HG03378 (cell line): Measurements from ENCODE around the gene LNX1.

Experiments
- ATAC-seq: cut with Tn5 transposase; IDR thresholded peaks from one replicate; pipeline ENCODE4 v1.9.1; 2021; ENCODE audit warnings: mild to moderate bottlenecking, moderate library complexity; ENCODE audit not compliant: unreplicated experiment

The LNX1 gene

DNA sequence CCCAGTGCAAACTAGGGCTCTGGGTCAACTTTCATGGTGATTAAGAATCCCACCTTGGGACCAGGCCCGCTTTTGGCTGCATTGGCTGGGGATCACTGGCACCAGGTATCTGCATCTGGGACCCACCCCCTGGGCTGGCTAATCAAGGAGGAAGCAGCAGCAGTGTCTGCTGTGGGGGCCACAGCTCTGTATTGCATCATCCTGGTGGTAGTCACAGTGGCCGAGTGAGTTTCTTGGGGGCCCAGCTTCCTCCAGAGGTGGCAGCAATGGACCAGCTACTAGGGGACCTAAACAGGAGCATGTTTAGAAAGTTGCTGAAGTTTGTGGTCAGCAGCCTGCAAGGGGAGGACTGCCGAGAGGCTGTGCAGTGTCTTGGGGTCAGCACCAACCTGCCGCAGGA is 15.7 kb downstream of the LNX1 start:
- no peak for ATAC-seq

DNA sequence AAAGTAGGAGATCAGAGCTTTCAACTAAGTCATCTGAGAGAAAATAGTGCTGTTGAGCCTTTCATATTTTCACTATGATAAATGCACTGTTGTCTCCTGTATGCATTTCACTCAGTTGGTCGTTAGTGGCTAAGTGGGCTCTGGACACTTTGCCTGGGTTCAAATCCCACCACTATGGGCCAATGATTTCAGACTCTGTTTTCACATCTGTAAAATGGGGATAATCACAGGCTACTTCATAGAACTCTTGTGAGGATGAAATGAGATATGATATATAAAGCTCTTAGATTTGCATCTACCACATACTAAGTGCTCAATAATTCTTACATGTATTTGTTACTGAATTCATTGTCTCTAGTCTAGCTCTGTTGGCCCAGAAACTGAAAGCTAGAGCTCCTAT is 16.8 kb downstream of the LNX1 start:
- no peak for ATAC-seq

DNA sequence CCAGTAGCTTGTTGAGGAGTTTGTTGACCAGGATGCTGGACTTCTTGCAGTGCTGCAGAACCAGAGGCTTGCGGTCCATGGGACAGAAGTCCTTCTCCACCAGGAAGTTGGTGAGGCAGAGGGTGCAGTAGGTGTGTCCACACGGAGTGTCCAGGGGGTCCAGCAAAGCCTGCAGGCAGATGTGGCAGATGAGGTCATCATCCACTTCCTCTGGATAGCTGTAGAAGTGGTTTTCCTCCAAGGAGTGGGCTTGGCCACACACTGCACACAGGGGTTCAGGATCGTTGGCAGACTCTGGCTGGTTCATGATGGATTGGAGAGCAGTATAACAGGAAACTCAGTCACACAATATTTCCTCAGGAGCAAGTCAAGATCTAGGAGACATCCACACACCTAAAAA is 17.6 kb downstream of the LNX1 start:
- ATAC-seq: no peak

DNA sequence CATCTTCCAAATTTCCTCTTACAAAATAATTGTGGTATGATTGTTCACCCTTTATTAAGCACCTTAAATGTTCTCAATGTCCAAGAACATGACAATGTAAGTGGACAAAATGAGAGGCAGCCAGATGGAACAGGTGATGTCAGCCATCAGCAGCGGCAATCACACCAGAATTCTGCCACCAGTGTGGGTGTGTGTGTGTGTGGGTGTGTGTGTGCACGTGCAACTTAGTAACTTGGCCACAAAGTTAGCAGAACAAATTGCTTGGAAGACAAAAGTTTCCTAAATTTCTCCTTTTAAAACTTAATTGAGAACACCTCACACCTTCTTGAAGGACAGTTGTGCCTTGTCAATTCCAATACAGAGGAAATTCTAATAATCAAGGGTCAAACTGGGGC is 18.7 kb downstream of the LNX1 start:
- no peak for ATAC-seq

DNA sequence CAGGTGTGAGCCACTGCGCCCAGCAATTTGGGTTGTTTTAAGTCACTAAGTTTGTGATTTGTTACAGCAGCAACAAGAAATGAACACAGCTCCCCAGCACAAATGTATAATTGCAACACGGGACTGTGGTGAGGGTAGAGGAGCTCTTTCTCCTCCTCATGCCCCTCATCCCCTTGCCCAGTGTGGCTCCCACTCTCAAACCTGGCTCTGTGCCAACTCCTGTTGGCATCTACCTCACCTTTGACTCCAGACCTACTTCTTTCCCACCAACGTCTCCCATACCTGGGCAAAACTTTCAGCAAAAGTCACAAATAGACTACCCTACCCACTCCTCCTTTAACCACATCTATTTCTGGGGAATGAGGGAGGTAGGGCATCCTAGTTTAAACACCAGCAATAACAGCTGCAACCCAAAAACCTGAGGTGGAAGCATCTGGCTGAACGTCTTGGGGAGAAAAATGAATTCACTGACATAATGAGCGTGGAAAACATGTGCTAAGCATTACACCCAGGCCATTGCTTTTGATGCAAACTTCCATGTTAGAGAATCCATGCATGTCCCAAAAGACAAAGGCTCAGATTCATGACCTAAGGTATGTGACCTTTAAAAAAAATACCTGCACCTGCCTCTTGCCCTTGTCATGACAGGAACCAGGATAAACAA is 19.2 kb downstream of the LNX1 start:
- no peak for ATAC-seq

DNA sequence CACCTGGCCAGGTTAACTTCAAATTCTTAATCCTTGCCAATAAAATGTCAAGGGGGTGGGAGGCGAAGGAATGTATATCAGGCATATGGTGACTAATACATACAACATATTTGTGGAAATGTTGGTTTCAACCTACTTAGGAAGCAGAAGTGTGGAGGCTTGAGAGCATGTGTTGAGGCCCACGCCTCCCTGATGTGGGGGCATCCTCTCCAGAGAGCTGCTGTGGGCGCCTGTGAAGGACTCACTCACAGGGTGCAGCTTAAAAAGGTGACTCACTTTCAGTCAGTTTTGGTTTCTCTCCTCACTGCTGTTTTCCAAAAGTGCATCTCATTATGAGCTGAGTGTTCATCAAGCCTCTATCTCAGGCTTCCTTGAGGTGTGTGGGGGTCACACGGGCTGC is 27.5 kb downstream of the LNX1 start:
- ATAC-seq: peak; percentile 83

DNA sequence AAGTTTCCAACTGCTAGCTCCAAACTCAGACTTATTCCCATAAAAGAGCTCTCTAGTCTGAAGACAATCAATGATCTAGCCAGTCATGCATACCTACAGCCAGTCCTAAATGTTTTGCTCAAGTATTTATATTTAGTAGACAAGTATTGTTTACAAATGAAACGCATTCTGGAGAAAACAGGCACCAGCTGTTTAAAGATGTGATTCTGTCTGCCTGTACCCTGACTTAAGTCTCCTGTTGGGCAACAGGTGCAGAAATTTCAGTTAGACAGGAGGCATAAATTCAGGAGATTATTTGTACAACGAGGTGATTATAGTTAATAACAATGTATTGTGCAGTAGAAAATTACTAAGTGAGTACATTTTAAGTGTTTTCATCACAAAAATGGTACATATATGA is 28.9 kb downstream of the LNX1 start:
- ATAC-seq: no peak

DNA sequence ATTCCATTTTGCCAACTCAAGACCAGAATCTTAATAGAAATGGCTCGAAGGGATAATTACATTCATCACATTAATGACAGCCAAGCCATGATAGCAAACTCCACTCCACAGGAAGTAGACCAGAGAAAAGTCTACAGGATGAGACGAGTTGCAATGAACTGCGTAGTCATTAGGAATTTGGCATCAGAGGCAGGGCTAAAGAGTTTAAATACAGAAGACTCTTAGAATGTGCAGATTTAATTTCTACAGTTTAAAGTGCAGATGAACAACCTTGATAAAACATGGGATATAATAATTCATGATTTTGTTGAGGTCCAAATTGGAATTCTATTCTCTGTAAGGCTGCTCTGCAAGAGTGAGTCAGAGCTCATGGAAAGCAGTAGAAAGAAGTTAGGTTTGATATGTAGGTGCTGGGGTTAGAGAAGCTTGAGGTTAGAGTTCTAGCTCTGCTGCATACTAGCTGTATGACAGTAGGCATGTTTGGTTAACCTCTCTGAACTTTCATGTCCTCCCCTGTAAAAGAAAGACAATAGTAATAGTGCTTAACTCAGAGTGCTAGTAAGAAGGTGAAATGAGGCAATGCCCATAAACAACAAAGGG is 32.2 kb downstream of the LNX1 start:
- ATAC-seq: no peak

DNA sequence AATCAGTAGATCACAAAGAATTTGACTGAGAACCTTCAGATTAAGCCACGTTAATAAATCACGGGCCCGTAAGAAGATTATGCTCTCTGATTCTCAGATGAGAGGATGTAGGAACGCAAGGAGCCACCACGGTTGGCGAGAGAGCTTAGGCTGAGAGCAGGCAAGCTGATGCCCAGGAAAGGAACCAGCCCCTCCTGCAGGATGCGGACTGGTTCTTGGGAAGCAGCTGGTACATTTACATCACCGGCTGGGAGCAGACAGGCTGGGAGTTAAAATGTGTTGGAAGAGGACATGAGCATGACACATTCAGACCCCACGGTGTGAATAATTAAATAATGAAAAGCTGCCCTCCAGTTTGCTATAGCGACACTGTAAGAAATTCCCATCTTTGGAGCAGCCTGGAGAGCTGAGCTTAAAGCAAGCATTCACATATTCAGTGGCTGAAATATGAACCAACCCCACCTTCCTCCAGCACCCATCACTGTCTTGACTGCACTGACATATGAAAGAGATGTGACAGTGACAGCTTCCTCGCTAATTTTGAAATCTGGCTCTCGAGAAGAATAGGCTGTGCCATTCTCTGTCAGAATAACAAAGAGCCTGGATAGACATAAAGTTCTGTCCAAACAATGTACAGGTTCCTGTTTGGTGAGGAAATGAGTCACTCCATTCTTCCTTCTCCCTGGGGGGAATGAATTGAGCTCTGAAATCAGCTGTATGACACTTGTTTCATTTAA is 33.1 kb downstream of the LNX1 start:
- ATAC-seq: no peak

DNA sequence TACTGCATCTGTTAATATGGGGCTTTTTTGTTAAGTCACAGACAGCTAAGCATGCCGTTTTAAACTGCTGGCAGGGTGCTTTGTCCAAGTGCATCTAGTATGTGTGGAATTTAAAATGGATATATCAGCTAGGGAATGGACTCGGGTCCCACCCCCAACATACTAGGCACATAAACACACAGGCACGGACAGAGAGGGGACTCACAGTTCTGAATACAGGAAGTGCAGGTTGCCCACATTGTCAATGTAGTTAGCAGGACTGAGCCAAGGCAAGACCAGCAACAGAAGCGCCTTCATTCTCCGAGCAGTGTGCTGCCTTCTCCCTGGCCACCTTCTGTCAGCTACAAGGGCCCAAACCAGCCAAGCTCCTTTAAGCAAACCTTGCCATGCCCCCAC is 33.6 kb downstream of the LNX1 start:
- no peak for ATAC-seq

DNA sequence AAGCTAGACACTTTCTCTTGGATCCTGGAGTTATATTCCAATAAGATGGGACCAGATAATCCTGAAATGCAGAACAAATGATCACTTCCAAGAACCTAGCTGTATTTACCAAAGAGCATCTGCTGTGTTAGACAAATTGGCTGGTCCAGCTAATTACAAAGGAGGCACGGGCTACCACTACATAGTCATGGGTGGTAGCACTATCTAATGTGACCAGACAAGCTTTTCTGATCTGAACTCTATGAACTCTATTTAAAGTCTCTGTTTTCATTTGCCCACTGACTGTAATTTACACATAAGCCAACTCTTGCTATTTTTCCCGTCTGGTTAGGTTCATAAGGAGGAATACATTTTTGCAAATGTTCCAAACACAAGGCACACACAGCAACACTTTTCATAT is 34.6 kb downstream of the LNX1 start:
- no peak for ATAC-seq

DNA sequence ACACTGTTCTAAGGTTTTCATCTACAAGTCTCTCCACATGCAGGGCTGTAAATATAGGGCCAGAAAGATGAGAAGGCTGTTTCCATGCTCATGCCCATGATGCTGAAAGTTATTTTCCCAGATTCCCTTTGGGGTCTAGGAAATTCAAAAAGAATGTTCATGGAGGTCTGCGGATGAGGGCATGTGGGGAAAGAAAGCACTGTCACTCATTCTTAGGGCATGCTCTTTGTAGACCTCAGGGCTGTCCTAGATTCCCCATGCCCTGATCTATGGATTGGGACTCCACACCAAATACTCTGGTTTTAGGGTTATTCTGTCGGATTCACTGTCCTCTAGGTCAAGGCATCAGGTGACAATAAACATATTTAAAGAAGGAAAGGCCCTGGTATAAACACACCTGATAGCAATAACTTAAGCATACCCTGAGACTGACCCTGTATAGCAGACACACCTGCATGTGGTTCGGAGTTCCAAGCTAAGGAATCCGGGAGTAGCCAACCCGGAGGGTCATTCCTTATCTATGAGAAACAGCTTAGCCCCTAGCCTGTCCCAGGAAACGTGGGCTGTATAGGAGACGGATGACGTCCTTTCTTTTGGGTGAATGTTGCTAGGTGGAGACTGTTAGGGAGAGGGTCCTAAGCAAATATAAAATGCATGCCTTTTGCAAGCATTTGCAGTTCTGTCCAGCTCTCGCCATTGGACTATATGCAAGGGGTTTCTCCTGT is 37.6 kb downstream of the LNX1 start:
- ATAC-seq: no peak

DNA sequence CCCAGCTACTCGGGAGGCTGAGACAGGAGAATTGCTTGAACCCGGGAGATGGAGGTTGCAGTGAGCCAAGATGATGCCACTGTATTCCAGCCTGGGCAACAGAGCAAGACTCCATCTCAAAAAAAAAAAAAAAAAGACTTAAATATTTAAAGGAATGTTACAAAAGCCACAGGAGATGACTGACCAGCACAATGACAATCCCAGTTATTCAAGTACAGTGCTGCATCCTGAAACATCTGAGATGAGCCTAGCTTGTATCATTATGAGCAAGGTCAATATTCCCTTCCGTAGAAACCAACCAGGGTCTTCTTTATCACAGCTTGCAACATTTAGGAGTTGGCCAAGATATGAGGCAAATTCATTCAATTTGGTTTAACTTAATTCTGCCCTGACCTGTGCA is 38.6 kb downstream of the LNX1 start:
- ATAC-seq: no peak

DNA sequence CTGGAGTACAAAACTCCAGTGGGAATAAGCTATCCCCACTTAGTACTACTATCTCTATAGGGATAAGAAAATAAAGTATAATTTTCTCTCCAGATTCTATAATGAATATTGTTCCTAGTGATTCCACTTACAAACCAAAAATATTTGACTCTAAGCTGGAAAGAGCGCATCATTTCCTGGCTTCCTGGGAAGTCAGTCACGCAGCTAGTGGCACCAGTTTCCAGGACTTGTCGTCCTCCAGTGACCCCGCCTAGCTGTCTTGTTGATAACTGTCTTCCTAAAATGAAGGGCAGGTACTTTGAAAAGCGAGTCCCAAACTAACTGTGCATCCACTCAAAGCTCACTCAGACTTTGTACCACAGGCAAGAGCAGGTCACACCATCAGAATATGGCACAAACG is 39.3 kb downstream of the LNX1 start:
- no peak for ATAC-seq

DNA sequence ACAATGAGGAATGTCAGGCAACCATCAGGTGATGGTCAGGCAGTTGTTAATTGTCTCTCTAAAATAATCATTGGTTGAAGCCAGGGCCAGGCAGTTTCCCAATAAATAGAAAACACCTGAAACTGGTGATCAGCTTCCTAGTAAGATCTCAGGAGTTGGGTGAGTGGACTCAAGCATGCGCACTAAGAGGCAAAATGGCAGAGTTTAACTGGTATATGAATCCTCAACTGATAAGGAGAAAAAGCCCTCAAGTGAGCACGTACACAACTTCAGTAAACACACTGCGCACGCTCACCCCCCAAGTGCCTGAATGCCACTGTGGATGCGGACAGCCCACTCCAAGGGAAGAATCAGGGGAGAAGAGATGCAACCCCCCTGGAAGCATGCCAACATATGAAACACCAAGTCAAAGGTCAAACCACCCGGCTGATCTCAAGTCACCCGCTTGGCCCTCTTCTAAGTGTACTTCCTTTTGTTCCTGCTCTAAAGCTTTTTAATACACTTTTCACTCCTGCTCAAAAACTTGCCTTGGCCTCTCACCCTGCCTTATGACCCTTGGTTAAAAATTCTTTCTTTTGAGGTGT is 39.9 kb downstream of the LNX1 start:
- no peak for ATAC-seq

DNA sequence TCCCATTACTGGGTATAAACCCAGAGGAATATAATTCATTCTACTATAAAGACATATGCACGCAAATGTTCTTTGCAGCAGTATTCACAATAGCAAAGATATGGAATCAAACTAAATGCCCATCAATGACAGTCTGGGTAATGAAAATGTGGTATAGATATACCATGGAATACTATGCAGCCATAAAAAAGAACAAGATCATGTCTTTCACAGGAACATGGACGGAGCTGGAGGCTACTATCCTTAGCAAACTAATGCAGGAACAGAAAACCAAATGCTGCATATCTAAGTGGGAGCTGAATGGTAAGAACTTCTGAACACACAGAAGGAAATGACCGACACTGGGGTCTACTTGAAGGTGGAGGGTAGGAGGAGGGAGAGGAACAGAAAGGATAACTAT is 42.6 kb downstream of the LNX1 start:
- ATAC-seq: no peak

DNA sequence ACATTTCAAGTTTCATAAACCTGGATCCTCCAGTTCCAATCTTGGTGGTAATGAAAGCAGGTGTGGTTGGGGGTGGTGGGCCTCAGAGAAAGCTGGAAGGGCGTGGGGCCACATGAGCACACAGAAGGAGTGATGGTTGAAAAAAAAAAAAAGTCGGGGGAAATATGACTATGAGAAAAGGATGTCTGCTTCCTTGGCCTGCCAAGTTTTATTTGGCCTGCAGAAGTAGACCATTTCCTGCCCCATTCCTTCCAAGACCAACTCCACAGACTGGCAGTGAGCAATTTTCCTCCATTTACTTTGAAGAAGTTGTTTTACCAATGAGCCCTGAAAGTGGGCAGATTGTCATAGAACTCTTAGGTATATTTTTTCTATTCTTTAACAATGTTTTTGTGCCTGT is 43.3 kb downstream of the LNX1 start:
- ATAC-seq: no peak

DNA sequence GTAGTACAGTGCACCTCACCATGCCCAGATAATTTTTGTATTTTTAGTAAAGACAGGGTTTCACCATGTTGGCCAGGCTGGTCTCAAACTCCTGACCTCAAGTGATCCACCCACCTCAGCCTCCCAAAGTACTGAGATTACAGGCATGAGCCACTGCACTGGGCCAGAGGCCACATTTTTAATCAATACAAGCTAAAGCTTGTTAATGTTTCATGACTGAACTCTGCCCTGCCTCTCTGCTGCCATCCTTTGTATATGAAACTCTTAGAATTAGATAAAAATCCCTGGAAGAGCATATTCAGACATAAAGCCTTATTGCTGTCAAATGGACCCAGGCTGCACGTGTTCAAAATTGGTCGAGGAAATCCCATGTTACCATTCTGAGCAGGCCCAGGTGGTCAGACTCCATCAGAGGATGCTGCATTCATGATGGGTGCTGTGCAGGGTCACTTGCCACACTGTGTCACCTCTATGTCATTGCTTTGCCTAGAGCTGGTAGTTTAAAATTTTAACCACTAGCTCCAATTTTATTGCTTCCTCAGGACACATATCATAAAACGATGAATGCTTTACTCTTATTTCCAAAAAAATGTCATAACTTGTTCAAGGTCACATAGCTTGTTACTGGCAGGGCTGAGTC is 45.2 kb downstream of the LNX1 start:
- no peak for ATAC-seq

DNA sequence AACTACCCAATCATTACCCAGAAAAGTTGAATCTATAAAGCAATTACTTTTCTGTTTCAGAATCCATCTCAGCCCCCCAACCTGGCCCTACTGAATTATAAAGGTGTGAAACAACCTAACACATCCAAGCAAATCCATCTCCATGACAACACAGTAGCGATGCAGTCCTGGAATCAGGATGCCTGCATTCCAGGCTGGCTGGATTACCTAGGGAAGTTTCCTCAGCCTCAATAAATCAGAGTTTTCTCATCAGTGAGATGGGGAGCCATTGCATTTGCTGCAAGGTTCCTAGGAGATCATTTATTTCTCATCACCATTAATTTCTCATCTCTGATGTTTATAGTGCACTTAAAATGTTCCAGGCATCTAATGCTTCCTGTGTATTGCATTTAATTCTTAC is 46.0 kb downstream of the LNX1 start:
- ATAC-seq: no peak

DNA sequence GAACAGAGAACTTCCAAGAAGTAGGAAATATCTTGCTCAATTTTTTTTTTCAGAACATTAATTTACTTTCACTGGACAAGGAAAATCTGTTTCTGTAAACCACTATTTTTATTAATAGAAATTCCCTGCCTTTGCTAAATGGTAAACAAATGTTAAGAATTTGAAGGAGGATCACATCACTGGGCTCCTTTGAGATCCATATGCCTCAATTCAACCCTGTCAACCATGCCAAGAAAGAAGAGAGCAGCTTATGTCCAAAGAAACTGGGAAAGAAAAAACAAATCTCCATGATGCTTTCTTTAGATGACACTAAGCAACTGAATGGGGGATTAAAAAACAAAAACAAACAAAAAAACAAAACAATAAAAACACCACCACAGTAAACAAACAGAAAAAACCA is 47.7 kb downstream of the LNX1 start:
- no peak for ATAC-seq

DNA sequence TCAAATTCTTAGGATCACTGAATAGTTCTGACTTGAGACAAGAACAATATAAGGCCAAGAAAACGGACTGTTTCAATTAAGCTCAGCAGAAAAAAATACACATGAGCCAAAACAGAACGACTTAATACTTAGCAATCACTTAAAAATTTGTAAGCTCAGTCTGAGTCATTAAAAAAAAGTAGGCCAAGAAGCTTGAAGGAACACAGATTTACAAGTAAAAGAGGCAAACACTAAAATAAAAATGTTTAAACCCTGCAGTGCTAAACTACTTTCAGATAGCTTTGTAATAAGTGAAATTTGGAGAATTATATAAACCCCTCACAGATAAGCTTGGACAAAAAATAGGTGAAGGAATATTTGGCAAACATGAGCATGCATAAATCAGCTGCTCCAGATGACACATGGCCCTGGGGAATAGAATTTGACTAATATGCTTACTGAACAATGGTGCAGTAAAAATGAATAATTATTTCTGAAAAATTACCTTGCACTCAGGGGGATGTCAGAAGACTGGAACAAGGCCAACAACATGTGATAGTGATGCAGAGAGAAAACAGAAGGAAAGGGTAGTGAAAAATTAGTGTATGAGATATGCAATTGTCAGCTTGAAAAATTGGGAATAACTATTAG is 49.6 kb downstream of the LNX1 start:
- ATAC-seq: no peak
